Islet precursor cell (in vitro differentiated cells): ENCODE results near the gene AP2B1.
A peak's percentile ranks its signal among the peaks of the same experiment; 100 is the strongest.
"Not testable (repeated sequence)": the region's sequence is repeated elsewhere in the genome, so short reads cannot be mapped to it uniquely, and the experiment has no call there.

Experiments
- DNase-seq: peaks from one replicate; pipeline ENCODE4 v3.0.0-alpha.2; 2018

AP2B1 gene

GRCh38 chr17:35703308-35703707 lies 116.2 kb downstream of the AP2B1 start:
- DNase-seq, result not testable (repeated sequence)

- DNase-seq, result no peak
Observed at GRCh38 chr17:35705230-35705629, 118.1 kb downstream of the AP2B1 start.

GRCh38 chr17:35705705-35706104 lies 118.6 kb downstream of the AP2B1 start:
- no peak for DNase-seq

- no peak for DNase-seq
Observed at GRCh38 chr17:35708149-35708548, 121.0 kb downstream of the AP2B1 start.

- DNase-seq, result no peak
Observed at GRCh38 chr17:35708951-35709350, 121.8 kb downstream of the AP2B1 start.

- DNase-seq, result no peak
Observed at GRCh38 chr17:35709874-35710273, 122.8 kb downstream of the AP2B1 start.

GRCh38 chr17:35710950-35711349 lies 123.8 kb downstream of the AP2B1 start:
- DNase-seq, result no peak

GRCh38 chr17:35713069-35713728 lies 126.1 kb downstream of the AP2B1 start:
- DNase-seq, result peak; percentile 90

GRCh38 chr17:35714988-35715387 lies 127.9 kb downstream of the AP2B1 start:
- no peak for DNase-seq

GRCh38 chr17:35715416-35715815 lies 128.3 kb downstream of the AP2B1 start:
- no peak for DNase-seq

GRCh38 chr17:35716173-35716572 lies 129.1 kb downstream of the AP2B1 start:
- DNase-seq, result no peak

- no peak for DNase-seq
Observed at GRCh38 chr17:35716897-35717465, 129.9 kb downstream of the AP2B1 start.

GRCh38 chr17:35717475-35717874 lies 130.4 kb downstream of the AP2B1 start:
- DNase-seq, result no peak

- DNase-seq, result no peak
Observed at GRCh38 chr17:35723735-35724134, 136.6 kb downstream of the AP2B1 start.

- DNase-seq, result no peak
Observed at GRCh38 chr17:35725058-35725457, 137.9 kb downstream of the AP2B1 start.

GRCh38 chr17:35725802-35726126 lies 138.6 kb downstream of the AP2B1 start:
- DNase-seq, result peak; percentile 63

- DNase-seq, result peak; percentile 93
Observed at GRCh38 chr17:35726127-35726952, 139.2 kb downstream of the AP2B1 start.

- DNase-seq, result no peak
Observed at GRCh38 chr17:35726953-35727460, 139.9 kb downstream of the AP2B1 start.

GRCh38 chr17:35727635-35728034 lies 140.5 kb downstream of the AP2B1 start:
- peak; percentile 56 for DNase-seq

- DNase-seq, result peak; percentile 52
Observed at GRCh38 chr17:35728551-35728950, 141.4 kb downstream of the AP2B1 start.

GRCh38 chr17:35729405-35729833 lies 142.3 kb downstream of the AP2B1 start:
- peak; percentile 51 for DNase-seq

- peak; percentile 70 for DNase-seq
Observed at GRCh38 chr17:35730400-35731005, 143.4 kb downstream of the AP2B1 start.

GRCh38 chr17:35731239-35731916 lies 144.3 kb downstream of the AP2B1 start, which contains the start of gene RASL10B:
RASL10B (plus strand) TSS chr17:35731639; CDS start chr17:35735185, 3,546 bp downstream.
- DNase-seq, result peak; percentile 89
